NCI-H226 (cell line): ENCODE data around the gene PPP1R16B.

Experiments used
- DNase-seq: peaks from one replicate; pipeline ENCODE4 v3.0.0-alpha.2; 2015

Gene PPP1R16B

DNA sequence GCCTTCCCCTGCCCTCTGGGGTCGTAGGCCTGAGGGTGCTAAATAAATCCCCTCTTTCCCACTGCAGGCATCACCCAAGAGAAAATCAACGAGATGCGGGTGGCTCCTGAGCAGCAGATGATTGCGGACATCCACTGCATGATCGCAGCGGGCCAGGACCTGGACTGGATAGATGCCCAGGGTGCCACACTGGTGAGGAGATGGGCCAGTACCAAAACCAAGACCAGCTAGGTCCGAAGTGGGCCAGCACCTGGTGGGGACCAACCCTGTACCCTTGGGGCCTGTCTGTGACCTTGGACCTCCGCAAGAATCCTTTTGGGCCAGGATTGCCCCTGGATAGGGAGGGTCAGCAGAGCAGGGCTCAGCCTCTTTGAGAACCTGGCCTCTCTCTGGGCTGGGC, 97.1 kb downstream of the PPP1R16B start:
- no peak for DNase-seq

DNA sequence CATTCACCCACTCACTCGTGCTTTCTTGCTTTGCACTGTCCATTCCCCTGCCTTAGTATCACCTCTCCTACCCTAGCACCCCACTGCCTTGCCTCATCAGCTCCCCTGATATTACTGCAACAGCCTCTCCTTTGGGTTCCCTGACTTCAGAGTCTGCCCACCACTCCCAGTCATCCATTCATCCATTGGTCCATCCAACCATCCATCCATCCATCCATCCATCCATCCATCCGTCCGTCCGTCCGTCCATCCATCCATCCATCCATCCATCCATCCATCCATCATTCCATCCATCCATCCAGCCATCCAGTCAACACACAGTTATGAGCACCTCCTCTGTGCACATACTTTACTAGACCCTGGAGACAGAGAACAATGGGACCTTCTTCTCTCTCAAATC, 97.8 kb downstream of the PPP1R16B start:
- DNase-seq, result no peak

DNA sequence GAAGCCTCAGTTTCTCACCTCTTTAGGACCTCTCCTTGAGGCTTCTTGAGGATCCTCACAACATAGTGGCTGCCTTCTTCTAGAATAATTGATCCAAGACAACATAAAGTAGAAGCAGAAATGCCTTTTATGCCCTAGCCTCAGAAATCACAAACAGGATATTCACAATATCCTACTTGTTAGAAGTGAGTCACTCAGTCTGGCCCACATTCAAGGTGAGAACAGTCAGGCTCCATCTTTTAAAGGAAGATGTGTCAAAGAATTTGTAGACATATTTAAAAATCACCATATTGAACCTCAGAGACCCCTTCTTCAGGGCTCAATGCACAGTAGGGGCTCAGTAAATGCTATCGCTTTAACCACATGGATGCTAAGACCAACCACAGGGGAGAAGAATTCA, 99.9 kb downstream of the PPP1R16B start:
- no peak for DNase-seq

DNA sequence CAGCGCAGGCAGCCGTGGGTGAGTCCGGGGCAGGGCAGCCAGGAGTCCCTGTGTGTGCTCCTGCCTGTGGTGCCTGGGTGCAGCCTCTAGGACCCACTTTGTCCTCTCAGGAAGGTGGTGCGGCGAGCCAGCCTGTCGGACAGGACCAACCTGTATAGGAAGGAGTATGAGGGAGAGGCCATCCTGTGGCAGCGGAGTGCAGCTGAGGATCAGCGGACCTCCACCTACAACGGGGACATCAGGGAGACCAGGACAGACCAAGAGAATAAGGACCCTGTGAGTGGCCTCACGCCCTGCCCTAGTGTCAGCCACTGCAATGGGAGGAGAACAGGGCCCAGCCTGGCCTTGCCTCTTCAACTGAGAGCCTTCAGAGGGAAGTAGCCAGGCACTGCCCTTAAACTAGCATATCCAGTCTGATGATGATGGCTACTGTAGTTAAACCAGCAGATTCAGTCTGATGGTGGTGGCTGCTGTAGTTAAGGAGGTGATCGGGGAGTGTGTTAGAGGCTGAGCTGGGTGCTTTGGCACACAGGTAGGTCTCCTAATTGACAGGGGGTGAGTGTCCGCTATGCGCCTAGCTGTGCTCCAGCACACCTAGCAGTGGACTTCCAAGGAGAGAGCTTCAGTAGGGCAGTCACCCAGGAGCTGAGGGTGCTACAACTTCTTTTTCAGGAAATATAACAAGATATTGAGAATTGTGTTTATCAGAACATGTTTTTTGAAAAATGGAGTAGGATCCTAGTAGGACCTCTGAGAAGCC, 102.6 kb downstream of the PPP1R16B start:
- DNase-seq, result no peak

DNA sequence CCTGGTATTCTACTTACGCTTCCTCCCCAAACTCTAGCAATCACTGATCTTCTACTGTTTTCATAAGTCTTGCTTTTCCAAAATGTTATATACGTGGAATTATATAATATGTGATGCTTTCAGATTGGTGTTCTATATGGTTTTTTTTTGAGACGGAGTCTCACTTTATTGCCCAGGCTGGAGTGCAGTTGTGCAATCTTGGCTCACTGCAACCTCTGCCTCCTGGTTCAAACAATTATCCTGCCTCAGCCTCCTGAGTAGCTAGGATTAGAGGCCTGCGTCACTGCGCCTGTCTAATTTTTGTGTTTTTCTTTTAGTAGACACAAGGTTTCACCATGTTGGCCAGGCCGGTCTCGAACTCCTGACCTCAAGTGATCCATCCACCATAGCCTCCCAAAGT, 109.9 kb downstream of the PPP1R16B start:
- no peak for DNase-seq

DNA sequence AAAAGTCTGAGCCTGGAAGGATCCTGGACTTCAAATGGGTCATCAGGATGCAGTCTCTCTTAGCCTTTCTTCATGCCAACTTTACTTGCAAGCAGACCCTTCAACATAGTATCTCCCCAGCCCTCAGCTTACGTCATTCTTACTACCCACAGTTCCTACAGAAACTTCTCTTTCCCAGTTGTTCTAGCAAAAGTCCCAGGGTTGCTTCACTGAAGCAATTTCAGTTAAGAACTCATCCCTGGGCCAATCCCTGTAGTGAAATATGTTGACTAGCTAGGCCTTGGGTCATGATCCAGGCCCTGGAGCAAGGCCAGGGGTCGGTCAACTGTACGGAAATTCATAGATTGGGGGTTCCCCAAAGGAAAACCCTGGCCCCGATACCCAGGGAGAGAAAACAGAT, 112.2 kb downstream of the PPP1R16B start:
- DNase-seq, result no peak

DNA sequence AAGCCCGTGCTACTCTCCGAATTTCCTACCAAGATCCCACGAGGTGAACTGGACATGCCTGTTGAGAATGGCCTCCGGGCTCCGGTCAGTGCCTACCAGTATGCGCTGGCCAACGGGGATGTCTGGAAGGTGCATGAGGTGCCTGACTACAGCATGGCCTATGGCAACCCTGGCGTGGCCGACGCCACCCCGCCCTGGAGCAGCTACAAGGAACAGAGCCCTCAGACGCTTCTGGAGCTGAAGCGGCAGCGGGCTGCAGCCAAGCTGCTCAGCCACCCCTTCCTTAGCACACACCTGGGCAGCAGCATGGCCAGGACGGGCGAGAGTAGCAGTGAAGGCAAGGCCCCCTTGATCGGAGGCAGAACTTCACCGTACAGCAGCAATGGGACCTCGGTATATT, 112.7 kb downstream of the PPP1R16B start:
- DNase-seq, result no peak

DNA sequence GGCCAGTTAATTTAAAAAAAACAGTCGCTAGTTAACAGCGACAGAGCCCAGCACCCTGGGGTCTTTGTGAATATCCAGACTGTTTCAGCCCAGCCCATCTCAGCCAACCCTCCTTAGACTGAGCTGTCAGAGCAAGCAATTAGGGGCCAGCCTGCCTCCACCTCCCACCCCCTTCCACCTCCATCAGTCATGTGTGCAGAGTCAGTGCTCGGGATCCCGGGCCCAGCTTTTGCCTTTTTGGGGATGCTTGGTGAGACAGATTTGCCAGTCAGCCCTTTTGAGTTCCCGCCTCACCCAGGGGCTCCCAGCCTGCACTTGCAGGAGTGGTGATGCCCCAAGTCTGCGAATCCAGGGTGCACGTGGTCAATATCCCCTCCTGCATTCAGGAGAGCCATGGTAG, 114.2 kb downstream of the PPP1R16B start:
- no peak for DNase-seq

DNA sequence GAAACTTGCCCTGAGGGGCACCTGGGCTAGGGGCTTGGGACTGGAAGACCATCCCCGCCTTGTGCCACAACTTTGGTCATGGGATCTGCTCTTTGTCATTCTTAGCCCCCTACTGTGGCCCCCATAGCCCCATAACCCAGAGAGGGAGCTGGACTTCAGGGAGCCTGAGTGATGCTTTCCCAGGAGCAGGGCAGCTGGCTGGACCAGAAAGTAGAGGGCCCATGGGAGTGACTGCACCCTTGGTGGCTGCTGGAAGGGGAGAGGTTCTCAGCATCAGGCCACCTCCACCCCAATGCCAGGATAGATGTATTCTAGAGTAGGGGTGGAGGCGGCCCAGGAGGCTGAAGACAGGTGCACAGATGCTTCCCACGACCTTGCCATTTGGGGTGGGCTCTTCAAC, 114.9 kb downstream of the PPP1R16B start:
- DNase-seq, result no peak

DNA sequence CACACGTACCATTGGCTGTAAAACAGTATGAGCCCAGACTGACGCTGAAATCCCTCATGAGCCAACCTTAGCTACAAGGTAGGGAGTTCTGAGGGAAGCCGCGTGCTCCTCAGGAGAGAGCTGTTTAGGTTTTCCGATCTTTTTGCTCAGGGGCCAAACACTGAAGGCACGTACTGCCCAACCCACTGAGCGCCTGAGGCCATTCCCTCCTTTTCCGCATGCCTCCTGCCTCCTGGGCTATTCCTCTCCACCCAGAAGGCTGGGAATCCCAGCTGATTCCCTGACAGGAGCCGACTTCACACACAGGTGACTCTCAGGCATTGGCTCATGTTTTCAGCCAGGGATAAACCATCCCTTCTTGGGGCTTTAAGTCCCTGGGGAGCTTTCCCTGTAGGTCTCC, 115.4 kb downstream of the PPP1R16B start:
- no peak for DNase-seq

DNA sequence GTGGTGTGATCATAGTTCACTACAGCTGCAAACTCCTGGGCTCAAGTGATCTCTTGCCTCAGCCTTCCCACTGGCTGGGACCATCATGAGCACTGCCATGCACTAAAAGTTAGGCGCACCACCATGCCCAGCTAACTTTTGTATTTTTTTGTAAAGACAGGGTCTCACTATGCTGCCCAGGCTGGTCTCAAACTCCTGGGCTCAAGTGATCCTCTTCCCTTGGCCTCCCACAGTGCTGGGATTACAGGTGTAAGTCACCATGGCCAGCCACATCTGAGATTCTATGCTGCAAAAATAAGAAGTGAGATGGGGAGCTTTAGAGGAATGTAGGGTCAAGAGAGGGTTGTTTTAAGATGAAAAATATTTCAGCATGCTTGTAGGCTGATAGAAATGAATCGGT, 119.2 kb downstream of the PPP1R16B start:
- DNase-seq, result no peak

DNA sequence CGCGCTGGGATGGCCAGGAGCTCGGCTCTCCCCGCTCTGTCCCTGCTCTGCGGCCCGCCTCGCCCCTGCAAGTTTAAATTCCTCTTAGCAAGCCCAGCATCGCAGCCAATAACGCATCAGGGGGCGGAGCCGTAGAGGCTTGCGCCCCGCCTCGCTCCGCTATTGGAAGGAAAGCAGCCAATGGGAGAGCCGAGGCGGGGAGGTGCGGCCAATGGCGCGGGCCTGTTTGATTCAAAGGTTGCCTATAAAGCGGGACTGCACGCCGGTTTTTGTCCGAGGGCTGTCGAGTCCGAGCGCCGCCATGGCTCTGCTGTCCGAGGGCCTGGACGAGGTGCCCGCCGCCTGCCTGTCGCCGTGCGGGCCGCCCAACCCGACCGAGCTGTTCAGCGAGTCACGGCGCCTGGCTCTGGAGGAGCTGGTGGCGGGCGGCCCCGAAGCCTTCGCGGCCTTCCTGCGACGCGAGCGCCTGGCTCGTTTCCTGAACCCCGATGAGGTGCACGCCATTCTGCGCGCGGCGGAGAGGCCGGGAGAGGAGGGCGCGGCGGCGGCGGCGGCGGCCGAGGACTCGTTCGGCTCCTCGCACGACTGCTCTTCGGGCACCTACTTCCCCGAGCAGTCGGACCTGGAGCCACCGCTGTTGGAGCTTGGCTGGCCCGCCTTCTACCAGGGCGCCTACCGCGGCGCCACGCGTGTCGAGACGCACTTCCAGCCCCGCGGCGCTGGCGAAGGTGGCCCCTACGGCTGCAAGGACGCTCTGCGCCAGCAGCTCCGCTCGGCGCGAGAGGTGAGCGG, 120.8 kb downstream of the PPP1R16B start, which contains the start of gene FAM83D:
TSS of gene FAM83D (plus strand) at position 276 of the 792 bp plus-strand sequence. CDS start at position 302, 26 bp downstream.
- DNase-seq, result peak; percentile 95

DNA sequence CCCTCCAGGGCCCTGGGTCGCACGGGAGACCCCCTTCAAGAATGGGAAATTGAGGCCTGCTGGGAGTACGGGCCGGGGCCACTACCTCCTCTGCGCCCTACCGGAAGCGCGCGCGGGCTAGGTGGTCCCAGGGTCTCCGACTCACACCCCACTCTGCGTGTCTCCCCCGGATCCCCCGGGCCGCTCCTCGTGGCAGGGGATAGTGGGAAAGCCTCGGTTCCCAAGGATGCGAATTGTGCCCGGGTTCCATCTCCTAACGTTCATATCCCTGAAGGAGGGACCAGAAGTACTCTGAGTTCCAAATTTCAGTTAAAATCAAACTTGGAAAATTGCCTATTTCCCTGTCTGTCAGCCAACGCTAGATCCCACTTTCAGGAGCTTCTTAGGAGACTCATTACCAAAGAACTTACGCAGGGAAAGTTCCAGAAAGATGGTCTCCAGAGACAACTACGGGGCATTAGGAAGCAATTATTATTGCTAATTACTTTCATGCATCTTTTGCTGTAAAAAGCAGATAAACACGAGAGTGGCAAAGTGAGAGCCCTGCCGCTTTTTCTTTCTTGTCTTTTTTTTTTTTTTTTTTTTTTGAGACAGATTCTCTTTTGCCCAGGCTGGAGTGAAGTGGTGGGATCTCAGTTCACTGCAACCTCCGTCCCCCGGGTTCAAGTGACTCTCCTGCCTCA, 121.6 kb downstream of the PPP1R16B start:
- DNase-seq, result no peak

DNA sequence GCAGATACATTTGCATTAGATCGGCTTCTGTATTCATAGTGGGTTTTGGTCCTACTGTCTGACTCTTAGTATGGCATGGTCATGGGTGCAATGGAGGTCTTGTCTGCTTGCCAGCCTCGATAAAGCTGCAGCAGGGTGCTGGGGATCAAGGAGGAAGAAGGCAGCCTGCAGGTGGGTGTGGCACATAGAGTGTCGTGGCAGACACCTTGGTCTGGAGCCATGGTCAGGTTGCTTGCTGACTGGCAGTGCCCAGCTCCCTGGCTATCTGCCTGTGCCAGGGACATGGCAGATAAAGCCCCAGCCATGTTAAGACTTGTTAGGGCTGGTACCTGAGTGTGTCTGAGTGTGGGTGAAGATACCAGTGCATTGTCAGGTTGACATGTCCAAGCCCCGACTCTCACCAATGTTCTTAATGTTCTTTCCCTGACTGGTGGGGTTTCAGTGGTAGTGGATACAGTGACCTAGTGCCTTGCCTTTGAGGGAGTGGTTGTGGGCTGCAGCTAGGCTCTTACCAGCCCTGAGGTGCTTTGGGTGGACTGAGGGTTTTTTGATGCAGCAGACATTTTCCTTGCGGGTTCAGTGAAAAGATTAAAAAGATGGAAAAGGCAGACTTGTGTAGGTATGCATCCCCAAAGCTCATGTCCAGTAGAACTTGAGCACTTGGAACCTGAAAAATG, 122.5 kb downstream of the PPP1R16B start:
- no peak for DNase-seq

DNA sequence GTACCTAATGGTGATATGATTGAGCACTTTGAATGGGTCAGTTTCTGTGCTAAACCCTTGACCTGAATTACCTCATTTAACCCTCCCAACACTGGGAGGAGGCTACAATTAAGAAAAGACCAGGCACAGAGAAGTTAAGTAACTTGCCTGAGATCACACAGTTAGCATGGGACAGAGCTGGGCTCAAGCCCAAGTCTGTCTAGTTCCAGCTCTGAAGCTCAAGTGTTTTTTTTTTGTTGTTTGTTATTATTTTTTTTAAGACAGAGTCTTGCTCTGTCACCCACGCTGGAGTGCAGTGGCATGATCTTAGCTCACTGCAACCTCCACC, 124.7 kb downstream of the PPP1R16B start:
- no peak for DNase-seq

DNA sequence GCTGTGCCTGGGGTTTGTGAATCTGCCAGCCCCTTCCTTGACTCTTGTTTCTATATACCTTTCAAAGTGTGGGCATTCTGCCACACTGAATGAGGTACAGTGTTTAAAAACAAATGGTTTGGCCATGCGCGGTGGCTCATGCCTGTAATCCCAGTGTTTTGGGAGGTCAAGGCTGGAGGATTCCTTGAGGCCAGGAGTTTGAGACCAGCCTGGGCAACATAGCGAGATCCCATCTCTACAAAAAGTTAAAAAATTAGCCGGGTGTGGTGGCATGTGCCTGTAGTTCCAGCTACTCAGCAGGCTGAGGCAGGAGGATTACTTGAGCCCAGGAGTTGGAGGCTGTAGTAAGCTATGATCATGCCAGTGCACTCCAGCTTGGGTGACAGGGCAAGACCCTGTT, 126.5 kb downstream of the PPP1R16B start:
- DNase-seq, result no peak

DNA sequence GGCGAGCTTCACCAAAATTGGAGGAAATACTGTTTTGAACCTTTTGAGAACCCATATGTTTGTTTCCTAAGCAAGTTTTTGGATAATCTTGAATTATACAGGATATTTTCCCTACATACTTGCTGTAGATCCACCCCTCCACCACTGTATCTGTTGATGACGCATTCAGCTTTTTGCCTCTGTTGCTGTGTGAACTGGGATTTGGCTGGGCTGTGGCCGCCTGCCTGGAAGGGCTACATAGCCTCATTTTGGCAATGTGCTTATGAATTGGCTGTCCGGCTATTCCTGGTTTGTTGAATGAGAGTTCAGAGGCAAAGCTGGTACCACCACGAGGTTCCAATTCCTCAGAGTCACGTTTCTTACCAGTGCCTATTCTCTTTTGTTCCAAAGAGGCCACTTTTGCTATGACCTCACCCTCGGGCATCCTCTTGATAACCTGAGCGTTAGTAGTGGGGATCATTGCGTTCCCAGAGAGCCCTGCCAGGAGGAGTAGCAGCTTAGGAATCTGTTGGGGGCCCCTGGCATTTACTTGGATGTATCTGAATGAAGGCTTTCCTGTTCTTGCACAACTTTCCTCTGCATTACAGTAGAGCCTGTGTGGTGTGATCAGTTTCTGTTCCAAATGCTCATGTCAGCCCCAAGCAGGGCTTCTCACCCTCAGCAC, 127.1 kb downstream of the PPP1R16B start:
- DNase-seq, result peak; percentile 86

DNA sequence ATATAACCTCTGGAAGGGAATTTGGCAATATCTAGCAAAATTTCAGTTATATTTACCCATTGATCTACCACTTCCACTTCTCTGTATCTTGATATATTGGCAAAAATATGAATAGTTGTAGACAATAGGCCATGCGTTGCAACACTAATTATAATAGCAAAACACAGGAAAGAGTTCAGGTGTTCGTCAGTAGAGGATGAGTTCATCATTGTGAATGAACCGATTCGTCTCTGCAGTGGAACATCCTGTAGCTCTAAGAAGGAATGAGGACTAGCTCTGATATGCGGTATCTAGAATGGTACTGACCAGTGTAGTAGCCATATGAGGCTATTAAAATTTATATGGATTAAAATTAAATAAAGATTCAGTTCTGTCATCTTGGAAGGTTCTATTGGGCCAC, 129.0 kb downstream of the PPP1R16B start:
- DNase-seq, result no peak

DNA sequence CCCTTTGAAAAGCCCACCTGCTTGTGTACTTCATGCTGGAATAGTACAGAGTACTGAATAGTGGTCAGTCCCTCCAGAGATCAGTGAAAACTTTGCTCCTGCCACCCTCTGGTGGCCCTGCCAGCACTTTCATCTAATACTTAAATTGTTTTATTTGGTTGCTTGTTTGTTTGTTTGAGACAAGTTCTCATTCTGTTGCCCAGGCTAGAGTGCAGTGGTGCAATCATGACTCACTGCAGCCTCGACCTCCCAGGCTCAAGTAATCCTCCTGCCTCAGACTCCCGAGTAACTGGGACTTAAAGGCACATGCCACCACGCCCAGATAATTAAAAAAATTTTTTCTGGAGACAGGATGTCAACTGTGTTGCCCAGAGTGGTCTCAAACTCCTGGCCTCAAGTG, 129.8 kb downstream of the PPP1R16B start:
- DNase-seq, result peak; percentile 19

DNA sequence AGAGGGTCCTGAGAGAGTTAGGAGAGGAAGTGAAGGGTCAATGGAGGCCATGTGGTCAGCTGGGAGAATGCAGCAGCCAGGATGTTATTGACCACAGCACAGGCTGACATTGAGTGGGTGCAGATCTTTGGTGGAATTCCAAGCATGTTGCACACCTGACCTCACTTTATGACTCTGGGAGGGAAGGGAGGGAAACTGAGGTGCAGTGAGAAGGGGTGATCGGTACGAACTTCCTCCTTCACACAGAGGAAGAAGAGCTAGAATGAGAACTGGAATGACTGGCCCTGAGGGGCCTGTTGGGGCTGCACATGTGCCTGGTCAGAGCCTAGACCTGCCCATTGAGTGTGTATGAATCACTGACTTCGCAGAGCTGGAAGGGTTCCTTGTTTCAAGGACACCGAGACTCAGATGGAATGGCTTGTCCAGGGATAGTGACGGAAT, 130.5 kb downstream of the PPP1R16B start:
- DNase-seq, result no peak

DNA sequence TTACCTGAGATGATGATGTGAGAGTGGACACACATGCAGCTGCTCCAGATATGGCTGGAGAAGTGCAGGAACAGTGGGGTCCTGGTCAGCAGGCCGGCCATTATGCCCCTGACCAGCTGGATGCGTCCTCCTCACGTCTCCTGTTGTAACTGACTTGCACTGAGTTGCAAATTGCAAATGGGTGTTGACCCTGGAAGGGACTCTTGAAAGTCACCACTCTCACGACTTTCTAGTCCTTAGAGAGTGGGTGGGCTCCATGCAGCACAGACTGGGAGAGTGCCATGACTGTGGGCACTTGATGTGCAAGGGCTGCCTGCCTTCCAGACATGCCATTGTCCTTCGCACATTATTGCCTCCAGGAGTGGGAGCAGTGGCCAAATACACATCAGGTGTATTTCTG, 131.5 kb downstream of the PPP1R16B start:
- DNase-seq, result no peak

DNA sequence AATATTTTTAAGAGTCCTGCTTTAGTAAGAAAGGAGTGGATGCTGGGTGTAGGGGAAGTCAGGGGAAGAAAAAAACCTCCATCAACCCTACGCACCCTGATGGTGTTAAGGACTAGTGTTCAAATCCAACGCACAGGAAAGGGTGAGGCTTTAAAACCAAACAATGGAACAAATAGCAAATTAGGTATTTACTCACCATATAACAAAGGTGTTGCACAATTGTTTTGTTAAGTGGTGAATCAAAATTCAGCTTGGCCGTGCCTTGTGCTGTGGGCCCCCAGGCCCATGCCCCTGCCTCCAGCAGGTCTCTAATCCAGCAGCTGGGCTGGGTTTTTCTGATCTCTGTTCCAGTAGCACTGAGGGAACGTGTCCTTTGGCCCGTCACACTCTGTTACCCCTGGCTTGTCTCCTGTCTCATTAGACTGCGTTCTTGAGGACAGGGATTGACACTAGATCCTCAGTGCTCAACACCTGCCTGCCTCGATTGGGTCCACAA, 132.5 kb downstream of the PPP1R16B start:
- no peak for DNase-seq

DNA sequence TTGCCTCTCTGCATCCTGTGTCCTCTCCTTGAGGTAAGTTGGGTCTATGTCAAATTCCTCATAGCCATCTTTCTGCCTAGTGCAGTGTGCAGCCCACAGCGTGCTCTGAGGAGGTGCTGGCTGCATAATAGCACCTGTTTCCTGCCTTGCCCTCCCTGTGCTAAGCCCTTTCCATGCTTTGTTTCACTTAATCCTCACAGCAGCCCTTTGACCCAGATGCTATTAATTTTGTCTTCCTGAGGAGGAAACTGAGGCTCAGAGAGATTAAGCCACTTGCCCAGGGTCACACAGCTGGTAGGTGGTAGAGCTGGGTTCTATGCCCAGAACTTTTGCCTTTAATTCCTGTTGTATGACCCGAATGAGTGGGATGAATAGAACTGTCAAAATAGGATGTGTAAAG, 134.2 kb downstream of the PPP1R16B start:
- DNase-seq, result no peak
